Endothelial cell of hepatic sinusoid (primary cell): ENCODE measurements around the gene FAIM2.

Experiments used
- in situ Hi-C: cut with HindIII; loops from 2 replicates; pipeline ENCODE4 v1.10.0; 2017; ENCODE audit warnings: low sequenced_read_pairs

The FAIM2 gene

DNA sequence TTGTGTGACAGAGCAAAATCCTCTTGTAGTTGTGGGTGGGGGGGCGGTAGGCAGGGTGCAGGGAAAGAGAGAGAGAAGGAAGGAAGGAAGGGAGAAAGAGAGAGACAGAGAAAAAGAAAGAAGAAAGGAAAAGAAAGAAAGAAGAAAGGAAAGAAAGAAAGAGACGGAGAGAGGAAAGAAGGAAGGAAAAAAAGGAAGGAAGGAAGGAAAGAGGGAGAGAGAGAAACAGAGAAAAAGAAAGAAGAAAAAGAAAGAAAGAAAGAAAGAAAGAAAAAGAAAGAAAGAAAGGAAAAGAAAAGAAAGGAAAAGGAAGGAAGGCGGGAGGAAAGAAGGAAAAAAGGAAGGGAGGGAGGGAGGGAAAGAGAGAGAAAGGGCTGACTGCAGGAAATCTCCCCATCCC is 17.6 kb upstream of the FAIM2 start:
- in situ Hi-C loops, result no loop called here

DNA sequence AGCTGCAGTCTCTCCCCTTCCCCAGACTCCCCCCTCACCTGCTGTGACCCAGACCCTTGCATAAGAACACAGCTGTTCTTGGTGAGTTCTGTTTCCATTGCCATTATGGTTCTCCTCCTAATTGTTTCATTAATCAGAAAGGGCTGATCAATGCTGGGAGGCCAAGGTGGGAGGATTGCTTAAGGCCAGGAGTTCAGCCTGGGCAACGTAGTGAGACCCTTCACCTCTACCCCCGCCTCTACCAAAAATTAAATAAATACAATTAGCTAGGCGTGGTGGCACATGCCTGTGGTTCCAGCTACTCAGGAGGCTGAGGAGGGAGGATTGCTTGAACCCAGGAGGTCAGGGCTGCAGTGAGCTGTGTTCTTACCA is 17.2 kb upstream of the FAIM2 start:
- in situ Hi-C loops, result no loop called here

DNA sequence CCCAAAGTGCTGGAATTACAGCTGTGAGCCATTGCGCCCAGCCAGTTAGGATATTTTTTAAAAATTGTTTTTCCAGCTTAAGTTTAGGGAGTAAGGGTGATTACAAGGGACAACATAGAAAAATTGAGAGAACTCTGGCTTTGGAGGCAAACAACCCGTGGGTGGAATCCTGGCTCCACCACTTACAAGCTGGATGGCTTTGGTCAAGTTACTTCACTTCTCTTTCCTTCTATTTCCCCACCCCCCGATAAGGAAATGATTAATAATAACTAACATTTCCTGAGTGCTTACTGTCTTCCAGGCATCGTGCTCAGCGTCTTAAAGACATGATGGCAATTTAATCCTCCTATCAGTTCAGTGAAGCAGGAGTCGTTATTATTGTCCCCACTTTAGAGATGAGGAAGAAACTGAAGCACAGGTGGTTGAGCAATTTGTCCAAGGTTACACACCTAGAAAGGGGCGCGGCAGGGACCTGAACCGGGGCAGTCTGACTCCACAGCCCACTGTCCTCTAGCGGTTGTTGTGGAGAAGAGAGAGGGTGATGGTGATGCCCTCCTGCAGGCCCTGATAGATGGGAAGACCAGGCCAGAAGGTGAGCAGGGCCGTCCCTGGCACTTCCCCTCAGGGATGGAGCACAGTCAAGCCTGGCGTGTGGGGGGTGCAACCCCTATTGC is 16.7 kb upstream of the FAIM2 start:
- in situ Hi-C loops, result no loop called here

DNA sequence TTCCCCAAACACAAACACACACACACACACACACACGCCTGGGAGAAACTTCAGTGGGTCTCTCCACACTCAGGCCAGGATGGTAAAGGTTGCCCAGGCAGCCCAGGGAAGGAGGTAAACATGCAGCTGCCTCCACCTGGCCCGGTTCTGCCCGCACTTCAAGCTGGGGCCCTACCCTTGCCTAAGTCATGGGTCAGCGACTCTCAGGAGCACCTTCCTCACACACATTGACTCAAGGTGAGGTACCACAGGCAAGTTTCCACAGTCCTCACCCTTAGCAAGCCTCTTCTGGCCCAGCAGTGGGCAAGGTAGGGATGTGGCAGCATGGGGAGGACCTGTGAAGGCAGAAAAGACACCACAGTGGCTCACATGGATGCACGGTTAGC is 14.1 kb upstream of the FAIM2 start:
- in situ Hi-C loops, result no loop called here

DNA sequence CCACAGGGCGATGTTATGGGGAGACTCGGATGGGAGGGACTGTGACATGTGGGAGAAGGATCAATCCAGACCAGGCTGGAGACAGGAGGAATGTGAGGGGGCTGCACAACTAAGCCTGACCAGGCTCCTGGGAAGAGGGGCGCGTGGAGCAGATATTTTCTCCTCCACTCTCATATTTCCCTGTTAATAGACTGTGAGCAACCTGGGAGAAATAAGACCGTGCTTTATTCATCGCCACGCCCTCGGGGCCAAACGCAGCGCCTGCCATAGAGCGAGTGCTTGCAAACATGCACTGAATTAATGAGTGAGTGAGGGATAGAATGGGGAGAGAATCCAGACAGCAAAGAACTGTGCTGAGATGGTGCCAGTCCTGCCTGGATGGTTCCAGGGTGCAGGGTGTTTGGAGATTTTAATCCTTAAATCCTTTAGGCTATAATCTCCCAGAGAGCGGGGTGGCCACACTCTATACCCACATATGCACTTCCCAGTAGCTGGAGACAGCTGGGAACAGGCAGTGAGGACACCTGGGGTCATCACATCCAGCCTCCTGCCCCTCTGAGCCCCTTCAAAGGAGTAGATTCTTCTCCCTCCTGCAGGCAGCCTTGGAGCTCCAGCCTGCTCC is 13.6 kb upstream of the FAIM2 start:
- in situ Hi-C loops, result no loop called here

DNA sequence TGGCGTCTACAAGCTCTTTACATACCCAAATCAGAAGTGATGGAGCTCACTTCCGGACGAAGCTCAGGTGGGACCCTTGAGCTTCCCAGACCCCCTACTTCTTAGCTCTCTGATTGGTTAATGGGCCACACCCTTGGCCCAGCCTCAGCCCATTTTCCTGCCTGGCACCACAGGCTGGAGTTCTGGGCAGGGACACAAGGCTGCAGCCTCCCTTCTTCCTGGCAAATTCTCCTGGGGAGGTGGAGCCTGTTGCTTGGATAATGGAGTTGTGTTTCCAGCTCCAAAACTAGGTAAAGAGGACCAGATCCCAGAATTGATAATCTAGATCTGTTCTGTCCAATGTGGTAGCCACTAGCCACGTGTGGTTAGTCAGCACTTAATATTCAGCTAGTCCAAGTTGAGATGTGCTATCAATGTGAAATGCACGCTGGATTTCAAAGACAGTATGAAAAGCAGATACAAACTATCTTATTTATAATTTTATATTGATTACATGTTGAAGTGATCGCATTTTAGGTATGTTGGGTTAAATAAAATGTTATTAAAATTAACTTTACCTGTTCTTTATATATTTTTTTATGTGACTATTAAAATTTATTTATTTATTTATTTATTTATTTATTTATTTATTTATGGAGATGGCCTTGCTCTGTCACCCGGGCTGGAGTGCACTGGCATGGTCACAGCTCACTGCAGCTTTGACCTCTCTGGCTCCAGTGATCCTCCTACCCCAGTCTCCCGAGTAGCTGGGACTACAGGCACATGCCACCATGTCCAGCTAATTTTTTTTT is 12.6 kb upstream of the FAIM2 start:
- in situ Hi-C loops, result no loop called here

DNA sequence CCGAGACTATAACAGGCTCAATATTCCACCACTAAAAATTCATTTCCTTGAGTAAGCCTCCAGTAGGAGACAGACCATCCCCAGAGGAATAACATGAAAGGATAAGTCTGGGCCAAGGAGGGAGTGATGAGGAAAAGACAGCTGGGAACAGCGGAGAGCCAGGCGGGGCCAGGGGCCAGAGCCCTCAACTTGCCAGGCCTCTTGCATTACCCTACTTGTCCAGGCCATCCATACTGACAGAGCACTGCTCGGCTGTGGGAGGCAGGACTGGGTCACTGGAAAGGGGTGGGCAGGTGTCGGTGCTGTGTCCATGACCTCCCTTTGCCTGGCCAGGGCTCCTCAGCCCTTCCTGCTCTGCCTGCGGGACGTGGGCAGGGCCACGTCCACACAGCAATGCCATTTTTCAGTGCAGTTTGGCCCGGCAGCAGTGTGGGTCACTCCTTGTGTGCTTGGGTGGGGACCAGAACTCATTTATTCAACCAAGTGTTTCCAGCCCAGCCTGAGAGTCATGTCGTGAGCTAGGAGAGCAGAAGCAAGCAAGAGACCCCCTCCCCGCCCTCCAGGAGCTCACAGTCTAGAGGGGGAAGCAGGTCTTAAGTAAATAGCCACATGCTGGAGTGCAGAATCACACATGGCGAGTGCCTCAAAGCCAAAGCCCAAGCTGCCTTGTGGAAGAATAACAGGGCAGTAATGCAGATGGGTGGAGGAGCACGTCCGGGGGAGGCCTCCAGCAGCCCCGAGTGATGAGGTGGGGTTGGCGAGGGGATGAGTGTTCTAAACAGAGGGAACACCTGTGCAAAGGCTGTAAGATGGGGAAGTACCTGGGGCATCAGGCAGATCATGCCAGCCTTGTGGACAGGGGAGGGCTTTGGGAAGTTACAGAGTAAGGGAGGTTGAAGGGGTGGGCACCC is 8.9 kb upstream of the FAIM2 start:
- in situ Hi-C loops, result no loop called here

DNA sequence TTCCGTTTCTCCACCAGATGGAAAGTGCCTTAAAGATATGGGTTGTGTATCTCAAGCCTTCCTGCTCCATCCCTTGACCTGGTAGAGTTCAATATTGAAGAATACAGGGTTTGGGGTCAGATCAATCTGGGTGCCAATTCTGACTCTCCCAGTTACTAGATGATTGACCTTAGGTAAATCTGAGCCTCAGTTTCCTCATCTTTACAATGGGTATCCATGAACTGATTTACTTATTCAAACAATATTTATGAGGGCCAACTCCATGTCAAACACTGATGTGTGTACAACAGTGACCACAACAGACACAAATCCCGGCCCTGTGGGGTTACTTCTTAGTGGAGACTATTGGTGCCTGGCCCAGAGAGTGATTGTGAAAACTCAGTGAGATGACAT is 7.5 kb upstream of the FAIM2 start:
- in situ Hi-C loops, result no loop called here

DNA sequence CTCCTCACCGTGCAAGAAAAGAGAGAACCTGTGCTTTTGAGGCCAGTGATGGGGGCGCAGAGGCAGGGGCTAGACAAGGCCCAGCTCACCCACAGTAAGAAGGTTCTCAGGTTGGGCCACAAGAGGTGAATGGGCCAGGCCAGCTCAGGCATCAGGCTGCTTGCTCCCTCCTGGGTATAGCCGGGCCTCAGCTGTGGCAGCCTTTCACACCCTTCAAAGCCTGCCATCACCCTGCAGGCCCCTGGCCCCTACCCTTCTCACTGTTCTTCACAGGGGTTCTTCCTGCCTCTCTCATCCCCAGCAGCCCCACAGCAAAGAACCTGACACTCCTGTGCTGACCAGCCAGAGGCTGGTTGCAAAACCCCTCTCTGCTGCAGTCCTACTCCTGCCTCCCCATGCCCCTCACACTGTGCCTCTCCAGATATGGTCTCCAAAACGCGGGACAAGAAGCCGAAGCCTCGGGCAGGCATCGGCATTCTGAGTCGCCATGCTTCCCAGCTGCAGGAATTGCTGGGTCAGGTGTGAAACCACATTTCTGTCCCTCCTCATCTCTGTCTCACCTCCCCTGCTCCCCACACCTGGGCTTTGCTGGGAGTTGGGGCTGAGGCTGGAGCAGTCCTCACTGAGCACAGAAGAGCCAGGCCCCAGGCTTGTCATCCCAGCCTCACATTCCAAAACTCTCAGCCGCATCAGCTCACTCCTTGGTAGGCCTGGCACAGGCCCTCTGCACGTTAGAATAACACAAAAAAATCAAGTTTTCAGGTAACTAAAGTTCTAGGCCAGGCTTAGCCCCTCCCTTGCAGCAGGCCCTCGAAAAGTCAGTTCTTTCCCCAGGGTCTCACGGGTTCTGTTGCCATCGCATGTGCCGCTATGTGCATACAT is 6.9 kb upstream of the FAIM2 start:
- in situ Hi-C loops, result no loop called here

DNA sequence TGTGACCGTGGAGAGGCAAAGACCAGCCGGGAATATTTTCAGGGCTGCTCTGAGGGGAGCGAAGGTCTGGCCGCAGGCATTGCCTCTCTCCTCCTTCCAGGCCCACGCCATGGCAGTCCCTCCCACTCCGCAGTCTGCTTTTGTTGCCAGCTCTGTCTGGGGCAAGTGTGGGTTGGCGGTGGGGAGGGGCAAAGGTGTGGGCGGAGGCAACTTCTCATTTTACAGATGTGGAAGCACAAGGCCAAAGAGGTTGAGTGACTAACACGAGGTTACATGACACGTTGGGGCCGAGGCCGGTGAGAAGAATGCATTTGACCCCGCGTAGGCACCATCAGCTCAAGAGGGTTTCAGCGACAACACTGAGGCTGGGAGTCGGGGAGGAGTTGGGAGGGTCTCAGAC is 6.1 kb upstream of the FAIM2 start:
- in situ Hi-C loops, result no loop called here

DNA sequence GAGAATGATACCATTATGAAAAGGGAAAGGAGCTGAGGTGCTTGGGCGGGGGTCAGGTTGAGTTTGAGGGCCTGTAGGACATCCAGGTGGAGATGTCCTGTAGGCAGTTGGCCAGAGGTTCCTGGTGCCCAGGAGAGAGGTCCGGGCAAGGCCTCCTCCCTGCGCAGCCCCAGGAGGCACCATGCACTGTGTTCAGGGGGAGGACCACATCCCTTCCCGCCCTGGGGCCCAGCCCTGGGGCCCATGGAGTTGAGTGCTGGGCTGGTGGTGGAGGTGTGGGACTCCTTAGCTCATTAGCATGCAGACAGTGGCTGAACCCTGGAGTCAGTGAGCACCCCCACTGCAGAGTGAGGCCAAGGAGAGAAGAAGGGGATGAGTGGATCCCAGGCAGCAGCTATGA is 5.7 kb upstream of the FAIM2 start:
- in situ Hi-C loops, result no loop called here

DNA sequence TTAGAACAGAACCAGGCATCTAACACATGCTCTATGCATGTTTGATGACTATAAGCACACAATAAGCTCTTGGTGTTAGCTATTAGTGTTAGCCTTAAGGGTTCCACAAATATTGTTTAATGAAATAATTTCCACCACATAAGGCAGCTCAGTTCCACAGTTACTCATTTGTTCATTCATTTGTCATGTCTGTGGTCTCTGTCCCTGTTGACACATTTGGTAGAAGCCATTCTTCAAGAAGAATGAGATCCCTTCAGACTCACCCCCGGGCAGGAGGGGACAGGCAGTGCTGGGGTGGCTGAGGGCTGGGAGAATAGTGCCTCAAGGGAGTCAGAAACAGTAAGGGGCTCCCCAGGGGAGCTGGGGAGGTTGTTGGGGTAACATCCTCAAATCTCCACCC is 3.7 kb upstream of the FAIM2 start:
- in situ Hi-C loops, result no loop called here

DNA sequence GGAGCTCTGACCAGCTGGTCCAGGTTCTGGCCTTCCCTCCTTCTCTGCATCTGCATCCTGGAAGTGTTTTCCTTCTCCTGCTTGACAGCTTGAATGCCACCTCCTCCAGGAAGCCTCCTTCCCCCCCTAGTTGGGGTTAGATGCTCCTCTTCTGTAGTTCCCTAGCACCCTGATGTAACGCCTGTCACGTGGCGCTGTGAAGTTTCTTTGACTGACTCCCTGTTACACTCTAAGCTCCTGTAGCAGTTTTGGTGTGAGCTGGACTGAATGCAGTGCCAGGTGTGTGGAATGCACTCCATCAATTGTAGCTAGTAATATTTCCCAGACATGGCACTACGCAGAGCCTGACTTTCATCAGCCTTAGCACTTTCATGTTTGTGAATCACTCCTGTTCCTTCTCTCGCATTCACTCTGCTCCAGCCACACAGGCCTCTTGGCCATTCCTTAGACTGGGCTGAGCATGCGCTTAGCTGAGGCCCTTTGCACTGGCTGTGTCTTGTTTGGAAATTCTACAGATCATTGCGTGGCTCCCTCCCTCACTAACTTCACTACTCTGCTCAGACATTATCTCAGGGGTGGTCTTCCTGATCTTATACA is 2.1 kb upstream of the FAIM2 start:
- in situ Hi-C loops, result no loop called here

DNA sequence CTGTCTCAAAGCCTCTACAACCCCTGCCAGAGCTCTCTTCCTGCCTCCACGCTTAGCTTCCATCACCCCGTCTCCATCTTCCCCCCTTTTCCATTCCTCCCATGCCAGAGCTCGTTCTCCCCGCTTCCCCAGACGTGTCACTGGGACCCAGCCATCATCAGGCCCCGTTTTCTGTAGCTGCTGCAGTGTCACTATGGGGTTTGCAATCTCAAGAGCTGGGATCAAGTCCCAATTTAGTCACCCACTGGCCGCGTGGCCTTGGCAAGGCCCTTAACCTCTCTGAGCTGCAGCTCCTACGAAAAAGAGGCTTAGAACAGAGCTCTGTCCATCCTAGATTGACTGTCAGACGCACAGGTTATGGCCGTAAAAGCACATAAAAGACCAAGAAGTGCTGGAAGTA is 901 bp upstream of the FAIM2 start:
- in situ Hi-C loops, result no loop called here

DNA sequence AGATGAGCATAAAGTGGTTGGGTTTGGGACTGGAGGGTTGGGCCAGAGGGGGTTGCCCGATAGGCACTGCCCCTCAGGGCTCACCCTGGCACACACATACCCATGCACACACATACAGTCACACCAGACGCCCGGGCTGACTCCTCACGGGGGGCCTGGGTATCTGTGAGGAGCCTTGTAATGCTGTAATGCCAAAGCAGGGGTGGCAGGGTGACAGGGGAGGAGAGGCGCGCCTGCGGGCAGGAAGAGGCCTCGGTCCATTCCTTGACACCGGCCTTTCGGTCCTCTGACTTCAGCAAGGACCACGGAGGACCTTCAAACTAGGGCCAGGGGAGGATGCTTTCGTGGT is 375 bp downstream of the FAIM2 start:
- in situ Hi-C loops, result no loop called here

DNA sequence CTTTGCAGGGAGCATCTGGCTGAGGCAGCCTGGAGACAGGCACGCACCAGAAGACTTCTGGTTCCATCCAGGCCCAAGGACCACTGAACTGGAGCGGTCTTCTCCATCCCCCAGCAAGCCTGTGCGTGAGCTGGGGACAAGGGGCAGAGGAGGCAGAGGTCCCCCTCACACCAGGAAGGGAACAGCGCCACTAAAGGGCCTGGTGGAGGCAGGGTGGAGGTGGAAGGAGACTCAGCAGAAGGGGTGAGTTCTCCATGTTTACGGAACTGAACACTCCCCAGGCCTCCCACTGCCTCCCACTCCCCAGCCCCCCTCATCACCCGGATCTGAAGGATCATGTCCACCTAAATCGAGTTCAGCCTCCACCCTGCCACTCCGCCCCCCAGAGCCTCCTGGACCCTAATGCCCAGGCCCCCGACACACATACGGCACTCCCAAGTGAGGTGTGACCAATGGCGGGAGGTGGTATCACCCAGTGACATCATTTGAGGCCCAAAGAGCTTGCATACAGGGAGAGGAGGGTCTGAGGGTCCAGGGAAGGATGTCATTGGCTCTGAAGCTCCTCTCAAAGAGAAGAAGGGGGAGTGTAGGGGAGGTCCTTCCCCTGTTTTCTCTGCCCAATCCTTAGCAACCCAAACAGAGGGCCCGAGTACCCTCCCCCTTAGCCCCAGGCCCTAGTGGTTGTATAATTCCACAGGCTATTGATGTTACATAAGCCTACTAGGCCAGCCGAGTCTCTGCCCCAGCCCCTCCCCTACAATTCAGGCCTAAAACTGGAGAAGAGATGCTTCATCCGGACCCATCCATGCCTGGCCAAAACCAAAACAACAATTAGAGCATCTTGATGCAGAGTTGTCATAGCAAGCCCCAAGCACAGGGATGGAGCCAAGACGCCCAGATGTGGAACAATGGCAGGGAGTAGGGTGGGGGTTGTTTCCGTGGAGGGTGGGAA is 1.0 kb downstream of the FAIM2 start:
- in situ Hi-C loops, result no loop called here

DNA sequence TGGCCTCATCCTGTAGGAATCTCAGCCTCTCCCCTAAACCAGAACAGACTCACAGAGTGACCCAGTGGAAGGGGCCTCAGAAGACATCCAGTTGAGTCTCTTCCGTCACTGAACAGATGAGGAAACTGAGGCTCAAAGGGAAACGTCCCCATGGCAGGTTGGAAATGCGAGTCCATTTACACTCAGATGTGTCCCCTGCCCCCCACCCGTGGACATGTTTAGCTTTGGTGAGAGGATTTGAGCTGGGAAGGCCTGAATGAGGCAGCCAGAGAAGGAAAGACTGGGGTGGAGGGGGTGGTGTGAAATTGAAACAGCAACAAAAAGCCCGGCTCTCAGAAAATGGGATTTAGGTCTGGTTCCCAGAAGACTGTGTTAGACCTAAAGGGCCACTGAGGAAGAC is 1.7 kb downstream of the FAIM2 start:
- in situ Hi-C loops, result no loop called here

DNA sequence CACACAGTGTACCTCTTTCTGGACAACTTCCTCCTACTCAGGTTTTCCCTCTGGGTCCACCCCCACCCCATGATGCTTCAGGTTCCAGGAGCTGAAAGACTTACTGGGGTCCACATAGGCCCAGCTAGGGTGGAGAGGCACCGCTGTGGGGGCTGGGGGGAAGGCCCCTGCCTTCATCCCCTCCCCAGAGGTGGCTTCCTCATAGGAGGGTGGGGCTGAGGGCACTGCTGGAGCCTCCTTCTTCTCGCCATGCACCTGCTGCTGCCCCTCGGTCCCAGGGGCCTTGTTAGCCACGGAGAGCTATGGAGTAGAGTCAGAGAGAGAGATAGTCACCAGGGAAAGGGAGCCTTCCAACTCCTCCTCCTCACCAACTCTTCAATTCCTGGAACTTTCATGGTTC is 2.7 kb downstream of the FAIM2 start:
- in situ Hi-C loops, result no loop called here

DNA sequence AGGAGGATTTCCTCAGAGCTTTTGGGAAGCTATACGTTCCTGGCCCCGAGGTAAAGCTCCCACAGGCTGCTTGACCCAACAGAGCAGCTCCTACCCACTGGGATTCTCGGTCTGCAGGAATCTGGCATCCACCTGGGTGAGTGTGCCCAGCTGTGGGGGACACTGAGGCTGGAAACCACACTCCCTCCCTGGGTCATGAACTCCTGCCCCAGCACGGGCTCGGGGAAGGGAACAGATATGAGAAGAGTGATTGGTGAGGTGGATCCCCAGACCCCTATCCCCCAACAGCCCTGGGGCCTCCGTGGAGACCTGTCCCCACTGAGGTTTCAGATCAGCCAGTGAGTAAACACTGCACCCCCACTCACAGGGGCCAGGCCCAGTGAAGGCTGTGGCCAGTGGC is 3.3 kb downstream of the FAIM2 start:
- in situ Hi-C loops, result no loop called here
